GM10266 (cell line): ENCODE measurements around the gene NOL8.

Experiments used
- DNase-seq: peaks from one replicate; pipeline ENCODE4 v3.0.0; 2012; ENCODE audit errors: extremely low spot score
- TF ChIP-seq, protein P1 (sequence below): IDR thresholded peaks from 2 replicates; pipeline ENCODE4 v1.5.1; 2012; ENCODE audit warnings: mild to moderate bottlenecking, low read depth; ENCODE audit not compliant: control insufficient read depth, insufficient read depth; ENCODE audit errors: missing control alignments

NOL8 gene

GRCh38 chr9:92328225-92328624 lies 3.1 kb upstream of the NOL8 start:
- TF ChIP-seq, protein P1, sequence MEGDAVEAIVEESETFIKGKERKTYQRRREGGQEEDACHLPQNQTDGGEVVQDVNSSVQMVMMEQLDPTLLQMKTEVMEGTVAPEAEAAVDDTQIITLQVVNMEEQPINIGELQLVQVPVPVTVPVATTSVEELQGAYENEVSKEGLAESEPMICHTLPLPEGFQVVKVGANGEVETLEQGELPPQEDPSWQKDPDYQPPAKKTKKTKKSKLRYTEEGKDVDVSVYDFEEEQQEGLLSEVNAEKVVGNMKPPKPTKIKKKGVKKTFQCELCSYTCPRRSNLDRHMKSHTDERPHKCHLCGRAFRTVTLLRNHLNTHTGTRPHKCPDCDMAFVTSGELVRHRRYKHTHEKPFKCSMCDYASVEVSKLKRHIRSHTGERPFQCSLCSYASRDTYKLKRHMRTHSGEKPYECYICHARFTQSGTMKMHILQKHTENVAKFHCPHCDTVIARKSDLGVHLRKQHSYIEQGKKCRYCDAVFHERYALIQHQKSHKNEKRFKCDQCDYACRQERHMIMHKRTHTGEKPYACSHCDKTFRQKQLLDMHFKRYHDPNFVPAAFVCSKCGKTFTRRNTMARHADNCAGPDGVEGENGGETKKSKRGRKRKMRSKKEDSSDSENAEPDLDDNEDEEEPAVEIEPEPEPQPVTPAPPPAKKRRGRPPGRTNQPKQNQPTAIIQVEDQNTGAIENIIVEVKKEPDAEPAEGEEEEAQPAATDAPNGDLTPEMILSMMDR, result peak; percentile 28
- peak; percentile 50 for DNase-seq

DNA sequence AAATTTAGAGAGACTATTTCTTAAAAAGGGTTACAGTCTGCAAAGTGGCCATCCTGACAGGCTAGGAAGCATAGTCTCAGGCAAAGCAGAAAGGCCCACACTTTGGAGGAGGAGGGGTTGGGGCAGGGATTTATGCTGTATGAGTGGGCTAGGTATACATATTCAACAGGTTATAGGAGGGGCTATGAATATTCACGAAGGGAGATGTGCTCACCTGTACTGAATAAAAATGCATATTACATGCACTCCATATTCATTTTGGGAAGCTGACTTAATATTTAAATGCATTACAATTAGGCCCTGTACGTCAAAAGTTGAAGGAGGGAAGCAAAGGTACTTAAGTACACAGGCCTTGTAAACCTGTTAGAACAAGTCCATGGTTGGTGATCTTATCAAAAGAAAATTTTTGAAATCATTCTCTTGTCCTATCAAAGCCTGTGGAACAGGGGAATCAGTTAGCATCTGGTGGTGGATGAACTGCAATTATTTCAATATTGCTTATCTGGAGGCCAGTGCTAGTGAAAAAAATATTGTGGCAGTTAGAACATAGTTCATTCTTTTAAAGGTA lies 2.2 kb upstream of the NOL8 start:
- TF ChIP-seq, protein P1, result no peak
- DNase-seq, result no peak

- peak; percentile 29 for DNase-seq
- TF ChIP-seq, protein P1, result no peak
Measured at GRCh38 chr9:92325991-92326500, 896 bp upstream of the NOL8 start.

DNA sequence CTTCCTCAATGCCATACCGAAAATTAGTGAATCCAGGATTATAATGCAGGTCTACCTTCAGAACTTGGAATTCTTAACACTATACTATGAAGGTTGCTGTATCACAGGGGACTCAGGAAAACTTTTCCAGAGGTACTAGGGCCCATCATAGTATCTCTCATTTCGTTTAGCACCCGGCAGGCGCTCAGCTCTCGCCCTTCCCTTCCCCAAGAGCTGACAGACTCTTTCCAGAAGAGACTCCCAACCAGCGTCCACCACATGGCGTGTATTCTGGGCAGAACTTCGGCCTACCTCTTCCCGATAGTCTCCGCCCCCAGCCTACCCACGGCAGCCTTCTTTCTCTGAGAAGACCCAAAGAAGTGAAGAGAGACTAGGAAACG lies 271 bp downstream of the NOL8 start:
- TF ChIP-seq, protein P1, result no peak
- no peak for DNase-seq

- TF ChIP-seq, protein P1, result no peak
- no peak for DNase-seq
Measured at GRCh38 chr9:92324431-92324830, 719 bp downstream of the NOL8 start.

DNA sequence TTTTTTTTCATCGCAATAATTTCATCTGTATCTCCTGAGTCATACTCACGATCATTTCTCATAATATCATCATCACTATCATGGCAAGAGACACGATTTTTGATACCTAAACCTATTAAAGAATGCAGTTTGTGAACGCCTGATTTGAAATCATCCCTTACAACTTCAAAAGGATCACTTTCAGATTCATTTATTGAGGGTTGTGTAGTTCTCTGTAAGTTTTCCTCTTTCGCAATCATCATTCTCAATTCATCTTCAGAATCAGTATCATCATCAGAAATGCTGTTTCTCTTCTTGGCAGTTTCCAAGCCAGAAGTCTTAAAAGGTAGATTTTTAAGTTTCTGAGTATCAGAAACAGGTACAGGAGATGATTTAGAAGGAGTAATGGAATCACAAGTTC lies 9.7 kb downstream of the NOL8 start:
- no peak for DNase-seq
- TF ChIP-seq, protein P1, result no peak

DNA sequence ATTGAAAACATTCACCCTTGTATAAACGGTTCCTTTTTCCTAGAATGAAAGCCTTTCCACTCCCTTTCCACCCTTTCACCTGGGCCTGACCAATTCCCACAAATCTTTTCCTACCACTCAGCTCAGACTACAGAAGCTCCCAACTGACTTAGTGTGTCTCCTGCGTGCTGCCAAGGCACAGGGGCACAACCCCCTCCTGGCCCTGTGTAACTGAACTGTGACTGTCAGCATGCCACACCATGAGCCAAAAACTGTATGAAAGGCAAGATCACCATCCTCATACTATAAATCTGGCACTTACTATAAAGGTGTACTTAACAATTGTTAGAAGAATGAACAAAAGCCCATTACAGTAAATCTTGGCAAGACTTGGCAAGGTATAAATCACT lies 11.5 kb downstream of the NOL8 start:
- no peak for DNase-seq
- TF ChIP-seq, protein P1, result no peak
